ENCODE measurements around the gene PYGO1.

DNA sequence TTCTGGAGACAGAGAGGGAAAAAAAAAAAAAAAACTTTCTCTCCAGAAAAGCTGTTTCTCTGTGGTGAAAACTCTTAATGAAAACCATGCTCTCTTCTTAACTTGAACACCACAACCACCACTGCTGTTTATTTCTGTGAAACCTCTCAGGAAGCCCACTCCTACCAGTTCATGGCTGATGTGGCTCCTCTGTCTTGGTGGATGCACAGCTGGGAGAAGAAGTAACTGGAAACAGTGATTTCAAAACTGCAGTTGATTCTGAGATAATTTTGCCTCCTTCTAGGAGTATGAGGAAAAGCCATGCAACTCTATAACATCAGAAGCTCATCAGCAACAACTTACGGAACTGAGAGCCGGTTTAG lies 40.2 kb upstream of the PYGO1 start:
- TF ChIP-seq, protein P1, sequence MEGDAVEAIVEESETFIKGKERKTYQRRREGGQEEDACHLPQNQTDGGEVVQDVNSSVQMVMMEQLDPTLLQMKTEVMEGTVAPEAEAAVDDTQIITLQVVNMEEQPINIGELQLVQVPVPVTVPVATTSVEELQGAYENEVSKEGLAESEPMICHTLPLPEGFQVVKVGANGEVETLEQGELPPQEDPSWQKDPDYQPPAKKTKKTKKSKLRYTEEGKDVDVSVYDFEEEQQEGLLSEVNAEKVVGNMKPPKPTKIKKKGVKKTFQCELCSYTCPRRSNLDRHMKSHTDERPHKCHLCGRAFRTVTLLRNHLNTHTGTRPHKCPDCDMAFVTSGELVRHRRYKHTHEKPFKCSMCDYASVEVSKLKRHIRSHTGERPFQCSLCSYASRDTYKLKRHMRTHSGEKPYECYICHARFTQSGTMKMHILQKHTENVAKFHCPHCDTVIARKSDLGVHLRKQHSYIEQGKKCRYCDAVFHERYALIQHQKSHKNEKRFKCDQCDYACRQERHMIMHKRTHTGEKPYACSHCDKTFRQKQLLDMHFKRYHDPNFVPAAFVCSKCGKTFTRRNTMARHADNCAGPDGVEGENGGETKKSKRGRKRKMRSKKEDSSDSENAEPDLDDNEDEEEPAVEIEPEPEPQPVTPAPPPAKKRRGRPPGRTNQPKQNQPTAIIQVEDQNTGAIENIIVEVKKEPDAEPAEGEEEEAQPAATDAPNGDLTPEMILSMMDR (conservative IDR thresholded peaks at IDR 0.05; ENCODE audit: low read length): peak; percentile 22; the same call in 1 of the 2 replicates
- no peak for TF ChIP-seq EZH2phosphoT487 (IDR thresholded peaks at IDR 0.05; ENCODE audit: borderline replicate concordance)
